Measurements from ENCODE around the gene GLMP. TPM values are rescaled to one million over a fixed set of nuclear protein-coding genes. Genes with fewer than 3 reads are reported as not detected.

The GLMP gene
- total and polyA plus RNA-seq, 2 of the 13 experiments (the other 11 are each of a cell fraction or from before 2014, with no cell fraction given) = 44.6 to 75.8 TPM

DNA sequence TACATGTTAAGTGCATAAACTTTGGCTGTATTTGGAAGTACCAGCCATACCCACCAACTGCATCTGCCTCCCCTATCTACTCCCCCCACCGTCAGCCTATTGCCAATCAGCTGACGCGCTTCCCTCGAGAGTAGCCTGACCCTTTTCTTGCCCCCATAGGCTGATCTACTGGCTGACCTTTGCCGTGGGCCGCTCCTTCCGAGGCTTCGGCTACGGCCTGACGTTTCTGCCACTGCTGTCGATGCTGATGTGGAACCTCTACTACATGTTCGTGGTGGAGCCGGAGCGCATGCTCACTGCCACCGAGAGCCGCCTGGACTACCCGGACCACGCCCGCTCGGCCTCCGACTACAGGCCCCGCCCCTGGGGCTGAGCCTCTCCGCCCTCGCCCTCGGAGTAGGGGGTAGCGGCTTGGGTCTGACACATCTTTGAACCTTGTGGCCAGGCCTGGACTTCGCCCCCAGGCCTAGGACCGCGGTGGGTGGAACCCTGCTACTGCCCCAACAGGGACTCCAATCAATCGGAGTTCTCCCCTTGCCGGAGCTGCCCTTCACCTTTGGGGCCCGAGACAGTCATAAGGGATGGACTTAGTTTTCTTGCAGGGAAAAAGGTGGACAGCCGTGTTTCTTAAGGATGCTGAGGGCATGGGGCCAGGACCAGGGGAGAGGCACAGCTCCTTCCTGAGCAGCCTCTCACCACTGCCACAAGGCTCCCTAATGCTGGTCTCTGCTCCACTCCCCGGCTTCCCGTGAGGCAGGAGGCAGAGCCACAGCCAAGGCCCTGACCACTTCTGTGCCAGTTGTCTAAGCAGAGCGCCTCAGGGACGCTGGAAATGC, 4.0 kb downstream of the GLMP start (continued):
- TF ChIP-seq, protein P1, sequence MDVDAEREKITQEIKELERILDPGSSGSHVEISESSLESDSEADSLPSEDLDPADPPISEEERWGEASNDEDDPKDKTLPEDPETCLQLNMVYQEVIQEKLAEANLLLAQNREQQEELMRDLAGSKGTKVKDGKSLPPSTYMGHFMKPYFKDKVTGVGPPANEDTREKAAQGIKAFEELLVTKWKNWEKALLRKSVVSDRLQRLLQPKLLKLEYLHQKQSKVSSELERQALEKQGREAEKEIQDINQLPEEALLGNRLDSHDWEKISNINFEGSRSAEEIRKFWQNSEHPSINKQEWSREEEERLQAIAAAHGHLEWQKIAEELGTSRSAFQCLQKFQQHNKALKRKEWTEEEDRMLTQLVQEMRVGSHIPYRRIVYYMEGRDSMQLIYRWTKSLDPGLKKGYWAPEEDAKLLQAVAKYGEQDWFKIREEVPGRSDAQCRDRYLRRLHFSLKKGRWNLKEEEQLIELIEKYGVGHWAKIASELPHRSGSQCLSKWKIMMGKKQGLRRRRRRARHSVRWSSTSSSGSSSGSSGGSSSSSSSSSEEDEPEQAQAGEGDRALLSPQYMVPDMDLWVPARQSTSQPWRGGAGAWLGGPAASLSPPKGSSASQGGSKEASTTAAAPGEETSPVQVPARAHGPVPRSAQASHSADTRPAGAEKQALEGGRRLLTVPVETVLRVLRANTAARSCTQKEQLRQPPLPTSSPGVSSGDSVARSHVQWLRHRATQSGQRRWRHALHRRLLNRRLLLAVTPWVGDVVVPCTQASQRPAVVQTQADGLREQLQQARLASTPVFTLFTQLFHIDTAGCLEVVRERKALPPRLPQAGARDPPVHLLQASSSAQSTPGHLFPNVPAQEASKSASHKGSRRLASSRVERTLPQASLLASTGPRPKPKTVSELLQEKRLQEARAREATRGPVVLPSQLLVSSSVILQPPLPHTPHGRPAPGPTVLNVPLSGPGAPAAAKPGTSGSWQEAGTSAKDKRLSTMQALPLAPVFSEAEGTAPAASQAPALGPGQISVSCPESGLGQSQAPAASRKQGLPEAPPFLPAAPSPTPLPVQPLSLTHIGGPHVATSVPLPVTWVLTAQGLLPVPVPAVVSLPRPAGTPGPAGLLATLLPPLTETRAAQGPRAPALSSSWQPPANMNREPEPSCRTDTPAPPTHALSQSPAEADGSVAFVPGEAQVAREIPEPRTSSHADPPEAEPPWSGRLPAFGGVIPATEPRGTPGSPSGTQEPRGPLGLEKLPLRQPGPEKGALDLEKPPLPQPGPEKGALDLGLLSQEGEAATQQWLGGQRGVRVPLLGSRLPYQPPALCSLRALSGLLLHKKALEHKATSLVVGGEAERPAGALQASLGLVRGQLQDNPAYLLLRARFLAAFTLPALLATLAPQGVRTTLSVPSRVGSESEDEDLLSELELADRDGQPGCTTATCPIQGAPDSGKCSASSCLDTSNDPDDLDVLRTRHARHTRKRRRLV (CRISPR knock-in tag; IDR thresholded peaks at IDR 0.05) = no peak
- TF ChIP-seq FOXA3 (CRISPR knock-in tag; IDR thresholded peaks at IDR 0.05) (peak; percentile 56), RARG (CRISPR knock-in tag; IDR thresholded peaks at IDR 0.05; ENCODE audit: low read depth) (no peak), RXRB (CRISPR knock-in tag; IDR thresholded peaks at IDR 0.05; ENCODE audit: borderline replicate concordance) (peak; percentile 75; the same call in 1 of the 2 replicates), FOSL2 (CRISPR knock-in tag; IDR thresholded peaks at IDR 0.05) (peak; percentile 76), NFKB2 (CRISPR knock-in tag; IDR thresholded peaks at IDR 0.05; ENCODE audit: borderline replicate concordance) (peak; percentile 31; the same call in 1 of the 2 replicates), NR2F6 (IDR thresholded peaks at IDR 0.05) (peak; percentile 53; the same call in 1 of the 2 replicates), NR2F6 (CRISPR knock-in tag; IDR thresholded peaks at IDR 0.05) (peak; percentile 59; the same call in 1 of the 2 replicates), ISL2 (CRISPR knock-in tag; IDR thresholded peaks at IDR 0.05) (peak; percentile 49; the same call in 1 of the 2 replicates), TGIF2 (CRISPR knock-in tag; IDR thresholded peaks at IDR 0.05) (peak; percentile 68; the same call in 1 of the 2 replicates), BCL6 (CRISPR knock-in tag; IDR thresholded peaks at IDR 0.05) (peak; percentile 68; the same call in 1 of the 2 replicates), MED8 (CRISPR knock-in tag; IDR thresholded peaks at IDR 0.05; ENCODE audit: insufficient replicate concordance) (peak; percentile 57), RXRA (CRISPR knock-in tag; IDR thresholded peaks at IDR 0.05) (peak; percentile 89), SRSF4 (IDR thresholded peaks at IDR 0.05; ENCODE audit: low read depth, low read length, poor library complexity, severe bottlenecking) (no peak), XRCC5 (optimal IDR thresholded peaks at IDR 0.05; ENCODE audit: low read length) (peak; percentile 75)
- TF ChIP-seq, protein P2, sequence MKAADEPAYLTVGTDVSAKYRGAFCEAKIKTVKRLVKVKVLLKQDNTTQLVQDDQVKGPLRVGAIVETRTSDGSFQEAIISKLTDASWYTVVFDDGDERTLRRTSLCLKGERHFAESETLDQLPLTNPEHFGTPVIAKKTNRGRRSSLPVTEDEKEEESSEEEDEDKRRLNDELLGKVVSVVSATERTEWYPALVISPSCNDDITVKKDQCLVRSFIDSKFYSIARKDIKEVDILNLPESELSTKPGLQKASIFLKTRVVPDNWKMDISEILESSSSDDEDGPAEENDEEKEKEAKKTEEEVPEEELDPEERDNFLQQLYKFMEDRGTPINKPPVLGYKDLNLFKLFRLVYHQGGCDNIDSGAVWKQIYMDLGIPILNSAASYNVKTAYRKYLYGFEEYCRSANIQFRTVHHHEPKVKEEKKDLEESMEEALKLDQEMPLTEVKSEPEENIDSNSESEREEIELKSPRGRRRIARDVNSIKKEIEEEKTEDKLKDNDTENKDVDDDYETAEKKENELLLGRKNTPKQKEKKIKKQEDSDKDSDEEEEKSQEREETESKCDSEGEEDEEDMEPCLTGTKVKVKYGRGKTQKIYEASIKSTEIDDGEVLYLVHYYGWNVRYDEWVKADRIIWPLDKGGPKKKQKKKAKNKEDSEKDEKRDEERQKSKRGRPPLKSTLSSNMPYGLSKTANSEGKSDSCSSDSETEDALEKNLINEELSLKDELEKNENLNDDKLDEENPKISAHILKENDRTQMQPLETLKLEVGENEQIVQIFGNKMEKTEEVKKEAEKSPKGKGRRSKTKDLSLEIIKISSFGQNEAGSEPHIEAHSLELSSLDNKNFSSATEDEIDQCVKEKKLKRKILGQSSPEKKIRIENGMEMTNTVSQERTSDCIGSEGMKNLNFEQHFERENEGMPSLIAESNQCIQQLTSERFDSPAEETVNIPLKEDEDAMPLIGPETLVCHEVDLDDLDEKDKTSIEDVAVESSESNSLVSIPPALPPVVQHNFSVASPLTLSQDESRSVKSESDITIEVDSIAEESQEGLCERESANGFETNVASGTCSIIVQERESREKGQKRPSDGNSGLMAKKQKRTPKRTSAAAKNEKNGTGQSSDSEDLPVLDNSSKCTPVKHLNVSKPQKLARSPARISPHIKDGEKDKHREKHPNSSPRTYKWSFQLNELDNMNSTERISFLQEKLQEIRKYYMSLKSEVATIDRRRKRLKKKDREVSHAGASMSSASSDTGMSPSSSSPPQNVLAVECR (CRISPR knock-in tag; IDR thresholded peaks at IDR 0.05; ENCODE audit: borderline replicate concordance) = peak; percentile 71; the same call in 1 of the 2 replicates
- TF ChIP-seq, protein P3, sequence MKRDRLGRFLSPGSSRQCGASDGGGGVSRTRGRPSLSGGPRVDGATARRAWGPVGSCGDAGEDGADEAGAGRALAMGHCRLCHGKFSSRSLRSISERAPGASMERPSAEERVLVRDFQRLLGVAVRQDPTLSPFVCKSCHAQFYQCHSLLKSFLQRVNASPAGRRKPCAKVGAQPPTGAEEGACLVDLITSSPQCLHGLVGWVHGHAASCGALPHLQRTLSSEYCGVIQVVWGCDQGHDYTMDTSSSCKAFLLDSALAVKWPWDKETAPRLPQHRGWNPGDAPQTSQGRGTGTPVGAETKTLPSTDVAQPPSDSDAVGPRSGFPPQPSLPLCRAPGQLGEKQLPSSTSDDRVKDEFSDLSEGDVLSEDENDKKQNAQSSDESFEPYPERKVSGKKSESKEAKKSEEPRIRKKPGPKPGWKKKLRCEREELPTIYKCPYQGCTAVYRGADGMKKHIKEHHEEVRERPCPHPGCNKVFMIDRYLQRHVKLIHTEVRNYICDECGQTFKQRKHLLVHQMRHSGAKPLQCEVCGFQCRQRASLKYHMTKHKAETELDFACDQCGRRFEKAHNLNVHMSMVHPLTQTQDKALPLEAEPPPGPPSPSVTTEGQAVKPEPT (CRISPR knock-in tag; IDR thresholded peaks at IDR 0.05; ENCODE audit: low read depth) = 0 out of 2 replicates have a peak, but pooled peaks have one; percentile 29
- TF ChIP-seq, protein P4, sequence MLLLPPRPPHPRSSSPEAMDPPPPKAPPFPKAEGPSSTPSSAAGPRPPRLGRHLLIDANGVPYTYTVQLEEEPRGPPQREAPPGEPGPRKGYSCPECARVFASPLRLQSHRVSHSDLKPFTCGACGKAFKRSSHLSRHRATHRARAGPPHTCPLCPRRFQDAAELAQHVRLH (CRISPR knock-in tag; IDR thresholded peaks at IDR 0.05; ENCODE audit: borderline replicate concordance, low read depth) = peak; percentile 48; the same call in 1 of the 2 replicates
